GM18502 (cell line): ENCODE results near the gene NTPCR.
"Not testable (repeated sequence)": the region's sequence is repeated elsewhere in the genome, so short reads cannot be mapped to it uniquely, and the experiment has no call there.

Experiments
- ATAC-seq: cut with Tn5 transposase; IDR thresholded peaks from one replicate; pipeline ENCODE4 v1.9.1; 2021; ENCODE audit warnings: mild to moderate bottlenecking; ENCODE audit not compliant: unreplicated experiment, poor library complexity

NTPCR gene

DNA sequence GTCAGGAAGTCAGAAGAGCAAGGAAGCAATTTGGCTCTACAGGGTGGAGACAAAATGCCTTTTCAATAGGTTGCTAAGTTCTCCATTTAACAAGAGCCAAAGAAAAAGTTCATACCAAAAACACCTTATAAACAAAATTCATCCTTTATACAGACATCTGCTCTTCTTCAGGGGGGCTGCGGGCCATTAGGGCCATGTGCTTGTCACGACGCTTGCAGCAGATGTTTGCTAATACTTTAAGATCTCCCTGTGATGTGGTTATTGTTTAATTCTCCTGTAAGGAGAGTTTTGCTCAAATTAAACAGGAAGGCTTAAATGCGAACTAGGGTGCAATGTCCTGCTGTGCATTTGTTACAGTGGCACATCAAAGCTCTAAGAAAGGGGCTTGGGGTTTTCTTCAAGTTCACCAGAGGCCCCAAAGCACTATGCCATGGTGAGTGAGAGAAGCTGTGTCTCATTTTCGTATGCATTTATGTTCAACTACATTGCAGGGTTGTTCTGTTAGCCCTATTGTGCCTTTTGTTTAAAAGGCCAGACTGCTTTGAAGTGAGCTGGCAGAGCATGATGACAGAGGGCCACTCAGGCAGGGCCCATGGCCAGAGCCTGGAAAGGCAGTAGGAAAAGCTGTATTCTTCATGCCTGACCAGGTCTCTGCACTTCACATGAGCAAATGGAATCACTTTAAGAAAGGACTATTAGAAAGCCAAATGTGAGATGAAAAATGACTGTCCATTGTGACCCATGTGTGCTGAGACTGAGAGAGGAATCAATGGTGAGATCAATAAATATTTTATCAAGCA lies 24.8 kb upstream of the NTPCR start:
- no peak for ATAC-seq

DNA sequence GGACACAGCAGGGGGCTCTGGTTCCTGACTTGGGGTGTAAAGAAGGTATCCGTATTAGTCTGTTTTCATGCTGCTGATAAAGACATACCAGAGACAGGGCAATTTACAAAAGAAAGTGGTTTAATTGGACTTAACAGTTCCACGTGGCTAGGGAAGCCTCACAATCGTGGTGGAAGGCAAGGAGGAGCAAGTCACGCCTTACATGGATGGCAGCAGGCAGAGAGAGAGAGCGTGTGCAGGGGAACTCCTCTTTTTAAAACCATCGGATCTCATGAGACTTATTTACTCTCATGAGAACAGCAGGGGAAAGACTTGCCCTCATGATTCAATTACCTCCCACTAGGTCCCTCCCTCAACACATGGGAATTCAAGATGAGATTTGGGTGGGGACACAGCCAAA lies 23.2 kb upstream of the NTPCR start:
- not testable (repeated sequence) for ATAC-seq

GRCh38 chr1:232927830-232928505 lies 22.4 kb upstream of the NTPCR start:
- ATAC-seq = no peak

- ATAC-seq = no peak
Observed at GRCh38 chr1:232932486-232933425, 17.7 kb upstream of the NTPCR start.

GRCh38 chr1:232936941-232937340 lies 13.5 kb upstream of the NTPCR start:
- no peak for ATAC-seq

DNA sequence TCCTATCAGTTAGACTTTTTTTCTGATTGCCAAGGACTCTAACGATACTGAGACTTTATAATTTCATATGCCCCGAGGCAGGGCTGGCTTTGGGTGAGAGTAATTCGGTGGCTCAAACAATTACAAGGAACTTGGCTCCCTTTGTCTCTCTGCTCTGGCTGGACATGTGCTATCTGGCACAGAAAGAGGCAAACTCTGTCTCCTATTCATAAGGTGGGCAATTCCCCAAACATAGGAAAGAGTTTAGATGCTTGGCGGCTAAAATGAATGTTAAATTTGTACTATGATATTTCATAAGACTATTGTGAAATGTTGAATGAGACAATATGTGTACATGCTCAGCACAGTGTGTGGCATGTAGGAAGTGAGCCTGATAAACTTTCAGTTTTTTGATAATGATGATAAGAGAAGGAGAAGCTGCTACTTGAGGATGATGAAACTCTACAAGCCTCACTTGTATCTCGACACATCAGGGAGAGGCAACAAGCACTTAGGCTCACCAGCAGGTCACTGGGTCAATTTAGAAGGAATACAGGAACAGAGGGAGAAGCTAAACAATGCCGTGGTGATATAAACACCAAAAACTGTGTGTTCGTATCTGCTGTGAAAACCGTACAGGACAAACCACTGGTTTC lies 12.6 kb upstream of the NTPCR start:
- ATAC-seq = no peak

DNA sequence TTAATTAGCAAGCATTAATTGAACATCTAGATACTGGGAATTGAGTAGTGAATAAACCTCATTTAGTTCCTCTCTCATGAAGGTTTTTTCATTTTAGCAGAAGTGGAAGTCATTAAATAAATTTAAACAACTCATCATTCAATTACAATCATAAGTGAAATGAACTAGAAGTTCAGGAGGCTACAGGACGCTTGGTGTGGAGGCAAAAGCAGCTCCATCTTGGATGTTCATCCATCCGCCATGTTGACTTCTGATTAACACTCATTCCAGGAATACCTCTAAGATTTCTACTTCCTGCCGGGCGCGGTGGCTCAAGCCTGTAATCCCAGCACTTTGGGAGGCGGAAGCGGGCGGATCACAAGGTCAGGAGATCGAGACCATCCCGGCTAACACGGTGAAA lies 11.5 kb upstream of the NTPCR start:
- ATAC-seq = no peak

GRCh38 chr1:232939748-232940147 lies 10.7 kb upstream of the NTPCR start:
- no peak for ATAC-seq

- ATAC-seq = no peak
Observed at GRCh38 chr1:232940262-232940661, 10.1 kb upstream of the NTPCR start.

DNA sequence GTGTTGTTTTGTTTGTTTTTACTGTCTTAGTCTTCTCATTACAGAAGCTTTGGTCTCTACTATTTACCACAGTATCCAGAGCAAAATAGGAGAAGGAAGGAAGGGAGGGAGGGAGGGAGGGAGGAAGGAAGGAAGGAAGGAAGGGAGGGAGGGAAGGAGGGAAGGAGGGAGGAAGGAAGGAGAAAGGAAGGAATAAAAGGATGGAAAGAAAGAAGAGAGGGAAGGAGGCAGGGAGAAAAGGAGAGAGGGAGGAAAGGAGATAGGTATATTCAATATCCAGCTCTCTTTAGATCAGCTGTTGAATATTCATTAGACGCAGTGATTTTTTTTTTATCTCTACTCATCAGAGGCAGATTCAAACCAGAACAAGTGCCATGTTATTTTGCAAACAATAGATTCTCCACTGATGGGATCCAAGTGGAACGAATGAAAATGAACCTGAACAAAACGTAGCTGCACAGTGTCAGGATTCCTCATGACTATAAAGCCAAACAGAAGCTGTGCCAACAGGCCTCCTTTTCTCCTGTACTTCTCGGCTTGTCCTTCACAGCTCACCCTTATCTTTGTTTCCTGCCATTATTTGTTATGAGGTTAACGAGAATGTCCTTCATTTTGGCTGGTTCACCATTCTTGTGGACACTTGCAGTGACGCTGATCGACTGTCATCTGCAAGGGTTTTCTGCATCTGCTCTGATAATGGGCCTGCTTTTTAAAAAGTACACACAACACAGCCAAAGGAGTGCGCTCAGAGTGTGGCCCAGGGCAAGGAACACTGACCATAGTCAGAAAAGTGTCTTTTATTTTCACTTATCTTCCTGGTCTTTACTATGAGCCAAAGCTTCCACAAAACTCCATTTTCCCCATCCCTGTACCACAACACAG lies 7.8 kb upstream of the NTPCR start:
- no peak for ATAC-seq

GRCh38 chr1:232943679-232944252 lies 6.6 kb upstream of the NTPCR start:
- ATAC-seq = no peak

DNA sequence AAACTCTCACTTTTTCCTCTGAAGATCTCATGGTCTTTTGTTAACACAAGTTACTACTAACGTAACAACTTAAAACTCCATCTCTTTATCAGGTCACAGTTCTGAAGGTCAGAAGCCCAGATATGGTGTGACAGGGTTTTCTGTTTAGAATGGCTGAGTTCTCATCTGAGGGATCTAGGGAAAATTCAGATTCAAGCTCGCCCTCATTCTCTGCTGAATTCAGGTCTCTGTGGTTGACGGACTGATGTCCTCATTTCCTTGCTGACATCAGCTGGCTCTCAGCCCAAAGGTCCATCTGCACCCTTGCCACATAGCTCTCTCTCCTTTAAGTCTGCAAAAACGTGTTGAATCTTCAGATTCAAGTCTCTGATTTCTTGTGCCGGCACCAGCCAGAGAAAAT lies 6.1 kb upstream of the NTPCR start:
- no peak for ATAC-seq

DNA sequence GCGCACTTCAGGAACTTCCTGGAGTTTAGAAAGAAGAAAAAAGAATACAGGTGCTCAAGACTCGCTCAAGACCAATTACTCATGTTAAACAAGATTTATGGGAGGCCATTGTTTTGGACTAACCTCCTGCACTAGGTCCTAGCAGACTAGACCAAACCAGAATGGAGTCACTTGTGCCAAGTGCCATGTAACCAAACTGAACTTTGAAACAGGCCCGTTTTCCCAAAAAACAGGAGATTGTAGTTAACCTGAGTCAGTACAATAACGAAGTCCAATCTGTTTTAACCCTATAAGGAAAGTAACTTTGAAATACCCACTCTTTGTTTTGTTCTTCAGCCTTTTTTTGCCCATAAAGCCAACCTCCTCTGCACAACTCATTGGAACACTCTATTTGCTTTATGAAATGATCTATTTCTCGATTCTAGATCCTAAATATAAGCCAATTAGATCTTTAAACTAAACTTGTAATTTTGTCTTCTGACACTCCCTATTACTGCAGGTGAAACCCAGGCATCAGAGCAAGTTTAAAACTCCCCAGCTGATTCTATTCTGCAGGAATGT lies 695 bp upstream of the NTPCR start:
- no peak for ATAC-seq

GRCh38 chr1:232951180-232951579 lies 769 bp downstream of the NTPCR start:
- ATAC-seq = peak; percentile 25

DNA sequence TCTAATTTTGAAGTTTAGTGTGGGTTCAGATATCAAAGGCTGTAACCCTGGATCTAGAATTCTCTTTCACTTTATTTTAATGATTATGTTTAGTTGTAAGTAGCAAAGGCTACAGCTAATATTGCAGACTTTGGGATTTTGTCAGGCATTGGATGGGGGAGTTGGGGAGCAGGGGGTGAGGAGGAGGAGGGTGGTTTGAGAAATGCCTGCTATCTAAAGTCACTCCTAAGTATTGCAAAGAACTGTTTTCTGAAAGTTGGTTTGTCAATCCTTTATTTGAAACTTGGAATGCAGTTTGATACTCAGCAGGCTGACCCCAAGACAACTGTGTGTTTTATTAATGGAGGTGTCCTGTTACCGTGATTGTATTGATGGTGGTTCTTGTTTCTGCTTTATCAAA lies 1.2 kb downstream of the NTPCR start:
- no peak for ATAC-seq

DNA sequence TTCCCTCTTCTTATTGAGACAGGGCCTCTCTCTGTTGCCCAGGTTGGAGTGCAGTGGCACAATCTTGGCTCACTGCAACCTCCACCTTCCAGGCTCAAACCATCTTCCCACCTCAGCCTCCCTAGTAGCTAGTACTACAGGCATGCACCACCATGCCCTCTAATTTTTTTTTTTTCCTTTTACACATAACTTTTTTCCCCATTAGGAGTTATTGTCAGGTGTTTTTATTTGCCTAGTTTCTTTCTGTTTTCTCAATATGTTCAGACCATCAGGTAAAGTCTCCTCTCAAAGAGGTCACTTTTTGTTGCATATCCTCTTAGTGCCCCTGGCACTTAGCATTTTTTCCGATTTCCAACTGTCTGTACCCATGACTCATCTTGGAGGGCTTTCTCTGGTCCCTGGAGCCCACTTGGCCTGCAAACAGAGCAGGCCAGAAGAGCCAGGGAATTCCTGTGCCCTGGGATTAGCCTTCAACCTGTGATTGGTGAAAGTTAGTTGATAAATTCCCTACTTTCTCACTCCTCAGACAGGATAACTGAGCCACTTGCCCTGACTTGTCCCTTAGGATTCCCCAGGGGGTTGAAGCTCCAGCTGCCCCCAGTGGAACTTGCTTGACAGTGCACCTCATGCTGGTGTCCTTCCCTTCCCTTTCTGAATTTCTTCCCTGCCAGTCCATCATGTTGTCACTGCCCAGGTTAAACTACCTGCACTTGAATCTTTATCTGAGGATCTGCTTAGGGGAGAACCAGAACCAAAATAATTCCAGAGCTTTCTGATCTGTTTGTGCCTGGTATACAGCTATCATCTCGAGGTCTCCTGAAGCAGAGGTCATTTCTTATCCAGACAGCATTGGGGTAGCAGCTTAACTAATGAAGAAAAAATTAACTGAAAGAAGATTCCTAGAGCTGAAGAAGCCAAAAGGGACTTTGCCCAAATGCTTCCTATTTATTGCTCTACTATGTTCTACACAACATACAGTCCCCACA lies 2.4 kb downstream of the NTPCR start:
- peak; percentile 61 for ATAC-seq

GRCh38 chr1:232954594-232955365 lies 4.4 kb downstream of the NTPCR start:
- no peak for ATAC-seq
